ENCODE measurements around the gene SMC1B. TPM values are rescaled to one million over a fixed set of nuclear protein-coding genes. Genes with fewer than 3 reads are reported as not detected.

The SMC1B gene
- total RNA-seq, 2 donors from 2014 or later: not detected

DNA sequence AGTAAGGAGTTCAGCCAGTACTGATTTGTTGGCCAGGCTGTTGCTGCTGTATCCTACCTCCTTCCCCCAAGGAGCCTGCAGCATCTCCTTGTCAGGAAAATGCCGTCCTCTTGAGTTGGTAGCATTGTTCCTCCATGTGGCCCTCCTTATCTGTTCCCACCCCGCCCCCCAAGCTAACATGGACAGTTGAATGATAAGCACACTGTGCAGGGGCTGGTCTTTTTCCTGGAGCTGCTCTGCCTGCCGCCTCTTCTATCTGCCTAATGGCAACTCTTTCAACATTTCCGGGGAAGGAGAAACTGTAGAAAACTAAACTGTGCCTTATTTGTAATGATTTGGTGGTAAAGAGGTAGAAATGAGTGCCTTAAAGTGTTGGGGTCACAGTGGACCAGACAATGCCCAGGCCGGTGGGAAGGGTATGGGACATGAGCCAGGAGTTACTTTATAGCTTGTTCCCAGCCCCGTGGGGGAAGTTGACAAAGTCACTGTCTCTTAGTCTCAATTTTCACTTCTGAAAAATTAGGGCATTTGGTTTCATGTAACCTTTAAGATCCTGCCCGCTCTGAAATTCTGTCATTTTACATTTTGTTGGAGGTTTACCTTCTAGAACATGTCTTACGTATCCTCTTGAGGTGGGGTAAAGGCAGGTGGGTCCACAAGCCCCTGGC, 99.2 kb downstream of the SMC1B start:
- peak overlapping the region; percentile 2 for H3K27ac ChIP-seq

DNA sequence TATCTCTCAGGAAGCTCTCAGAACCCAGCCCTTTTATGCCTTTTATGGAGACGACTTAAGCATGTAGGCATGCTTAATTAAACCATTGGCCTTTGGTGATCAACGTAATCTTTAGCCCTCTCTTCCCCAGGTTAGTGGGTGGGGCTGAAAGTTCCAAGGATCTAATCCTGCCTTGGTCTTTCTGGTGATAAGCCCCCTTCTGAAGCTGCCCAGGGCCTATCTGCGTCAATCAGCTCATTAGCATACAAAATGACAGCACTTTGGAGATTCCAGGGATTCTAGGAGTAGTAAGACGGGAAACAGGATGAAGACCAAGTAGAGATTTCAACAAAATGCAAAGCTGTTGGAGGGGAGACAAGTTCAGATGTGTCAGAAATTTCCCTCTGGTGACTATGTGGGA, 100.5 kb downstream of the SMC1B start:
- Histone ChIP-seq H3K4me3 (no peak overlapping the region), H3K9me3 (no peaks in the 10 kb centered on the region), H3K27me3 (replicated peaks; ENCODE audit: insufficient read depth) (no peaks in the 10 kb centered on the region), H3K27ac (no peak overlapping the region), H3K4me1 (ENCODE audit: control insufficient read depth in 1 of 2, low read depth in 2 of 2) (peaks cover 9 to 64% of the 10 kb centered on the region in 2 donors), H3K36me3 (no peaks in the 10 kb centered on the region)
- DNase-seq (ENCODE audit: low spot score) (no peak), ATAC-seq (ENCODE audit: insufficient number of reproducible peaks, low FRiP score, low read depth) (no peak)
- TF ChIP-seq, protein P1, sequence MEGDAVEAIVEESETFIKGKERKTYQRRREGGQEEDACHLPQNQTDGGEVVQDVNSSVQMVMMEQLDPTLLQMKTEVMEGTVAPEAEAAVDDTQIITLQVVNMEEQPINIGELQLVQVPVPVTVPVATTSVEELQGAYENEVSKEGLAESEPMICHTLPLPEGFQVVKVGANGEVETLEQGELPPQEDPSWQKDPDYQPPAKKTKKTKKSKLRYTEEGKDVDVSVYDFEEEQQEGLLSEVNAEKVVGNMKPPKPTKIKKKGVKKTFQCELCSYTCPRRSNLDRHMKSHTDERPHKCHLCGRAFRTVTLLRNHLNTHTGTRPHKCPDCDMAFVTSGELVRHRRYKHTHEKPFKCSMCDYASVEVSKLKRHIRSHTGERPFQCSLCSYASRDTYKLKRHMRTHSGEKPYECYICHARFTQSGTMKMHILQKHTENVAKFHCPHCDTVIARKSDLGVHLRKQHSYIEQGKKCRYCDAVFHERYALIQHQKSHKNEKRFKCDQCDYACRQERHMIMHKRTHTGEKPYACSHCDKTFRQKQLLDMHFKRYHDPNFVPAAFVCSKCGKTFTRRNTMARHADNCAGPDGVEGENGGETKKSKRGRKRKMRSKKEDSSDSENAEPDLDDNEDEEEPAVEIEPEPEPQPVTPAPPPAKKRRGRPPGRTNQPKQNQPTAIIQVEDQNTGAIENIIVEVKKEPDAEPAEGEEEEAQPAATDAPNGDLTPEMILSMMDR (IDR thresholded peaks at IDR 0.05): no peak

More for the DNA sequence above, 99.2 kb downstream of the SMC1B start:
- DNase-seq (ENCODE audit: low spot score) (no peak), ATAC-seq (ENCODE audit: insufficient number of reproducible peaks, low FRiP score, low read depth) (no peak)
- Histone ChIP-seq H3K4me3 (no peak overlapping the region), H3K9me3 (no peaks in the 10 kb centered on the region), H3K27me3 (replicated peaks; ENCODE audit: insufficient read depth) (no peaks in the 10 kb centered on the region), H3K36me3 (no peaks in the 10 kb centered on the region), H3K4me1 (ENCODE audit: control insufficient read depth in 1 of 2, low read depth in 2 of 2) (peaks cover 17 to 74% of the 10 kb centered on the region in 2 donors)
- TF ChIP-seq, protein P1 (IDR thresholded peaks at IDR 0.05): no peak

DNA sequence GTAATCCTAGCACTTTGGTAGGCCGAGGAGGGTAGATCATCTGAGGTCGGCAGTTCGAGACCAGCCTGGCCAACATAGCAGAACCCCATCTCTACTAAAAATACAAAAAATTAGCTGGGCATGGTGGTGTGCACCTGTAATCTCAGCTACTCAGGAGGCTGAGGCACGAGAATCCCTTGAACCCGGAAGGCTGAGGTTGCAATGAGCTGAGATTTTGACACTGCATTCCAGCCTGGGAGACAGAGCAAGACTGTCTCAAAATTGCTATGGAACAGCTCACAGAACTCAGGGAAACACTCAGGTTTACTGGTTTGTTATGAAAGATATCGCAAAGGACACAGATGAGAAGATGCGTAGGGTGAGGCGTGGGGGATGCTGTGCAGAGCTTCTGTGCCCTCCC, 101.0 kb downstream of the SMC1B start:
- TF ChIP-seq, protein P1 (IDR thresholded peaks at IDR 0.05): no peak

DNA sequence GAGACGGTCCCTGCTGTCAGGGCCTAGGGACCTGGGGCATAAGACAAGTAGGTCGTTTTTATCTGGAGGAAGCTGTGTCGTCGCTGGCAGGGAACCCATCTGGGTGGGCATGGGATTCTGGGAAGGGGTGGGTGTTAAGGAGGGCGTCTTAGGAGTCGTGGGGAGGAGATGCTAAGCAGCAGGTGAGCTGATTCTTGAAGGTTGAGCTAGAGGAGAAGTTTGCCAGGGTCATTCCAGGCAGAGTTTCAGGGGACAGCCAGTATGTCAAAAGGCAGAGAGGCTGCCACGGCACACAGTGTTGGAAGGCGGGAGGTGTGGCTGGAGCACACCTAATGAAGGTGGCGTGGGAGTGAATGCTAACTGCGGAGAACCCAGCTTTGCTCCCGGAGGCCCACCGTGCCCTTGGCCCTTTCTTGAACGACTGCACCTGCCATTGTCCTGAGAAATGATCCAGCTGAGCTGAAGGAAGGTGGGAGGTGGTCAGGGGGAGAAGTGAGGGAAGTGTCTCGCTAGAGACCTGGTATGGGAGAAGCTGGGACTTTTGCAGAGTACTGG, 102.3 kb downstream of the SMC1B start:
- ATAC-seq (ENCODE audit: insufficient number of reproducible peaks, low FRiP score, low read depth): no peak
- TF ChIP-seq, protein P1 (IDR thresholded peaks at IDR 0.05): no peak
- H3K27me3 ChIP-seq (replicated peaks; ENCODE audit: insufficient read depth): no peaks in the 10 kb centered on the region
- DNase-seq (ENCODE audit: low spot score): no peak
- no peaks in the 10 kb centered on the region for H3K9me3 ChIP-seq
- peaks cover 6 to 46% of the 10 kb centered on the region in 2 donors for H3K4me1 ChIP-seq (ENCODE audit: control insufficient read depth in 1 of 2, low read depth in 2 of 2)
- H3K4me3 ChIP-seq: peak overlapping the region; percentile 91
- peak overlapping the region; percentile 70 to 75 for H3K27ac ChIP-seq
- H3K36me3 ChIP-seq: no peaks in the 10 kb centered on the region

More for the DNA sequence above, 101.0 kb downstream of the SMC1B start:
- Histone ChIP-seq H3K36me3 (no peaks in the 10 kb centered on the region), H3K4me3 (no peak overlapping the region), H3K27me3 (replicated peaks; ENCODE audit: insufficient read depth) (no peaks in the 10 kb centered on the region), H3K4me1 (ENCODE audit: control insufficient read depth in 1 of 2, low read depth in 2 of 2) (peaks cover 6 to 59% of the 10 kb centered on the region in 2 donors), H3K9me3 (no peaks in the 10 kb centered on the region), H3K27ac (no peak overlapping the region)
- no peak for DNase-seq (ENCODE audit: low spot score)
- no peak for ATAC-seq (ENCODE audit: insufficient number of reproducible peaks, low FRiP score, low read depth)

DNA sequence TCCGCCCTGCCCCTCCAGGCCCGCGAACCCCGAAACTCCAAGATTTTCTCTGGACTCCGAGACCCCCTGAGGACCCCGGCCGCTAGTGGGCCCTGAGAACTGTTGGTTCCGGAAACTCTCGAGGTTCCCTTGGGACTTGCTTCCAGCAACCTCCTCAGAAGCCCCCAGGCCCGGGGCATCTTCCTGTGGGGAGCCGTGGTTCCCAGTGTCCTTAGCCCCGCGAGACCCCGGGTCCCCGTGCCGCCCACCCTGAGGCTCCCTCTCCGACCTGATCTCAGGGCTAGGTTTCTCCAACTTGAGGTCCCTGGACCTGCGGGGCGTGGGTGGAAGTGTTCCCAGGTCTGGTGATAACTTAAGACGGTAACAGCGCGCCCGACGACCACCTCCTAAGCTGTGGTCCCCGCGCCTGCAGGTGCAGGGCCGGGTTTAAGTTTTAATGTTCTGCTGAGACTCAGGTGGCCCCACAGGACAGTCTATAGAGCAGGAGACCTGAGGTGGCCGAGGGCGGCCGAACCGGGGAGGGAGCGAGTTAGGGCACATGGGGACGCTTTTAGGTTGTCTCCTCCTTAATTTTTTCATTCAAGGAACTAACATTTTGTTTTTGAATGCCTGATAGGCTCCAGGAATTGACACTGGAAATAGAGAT, 102.9 kb downstream of the SMC1B start:
- DNase-seq (ENCODE audit: low spot score): no peak
- no peak for ATAC-seq (ENCODE audit: insufficient number of reproducible peaks, low FRiP score, low read depth)
- TF ChIP-seq, protein P1 (IDR thresholded peaks at IDR 0.05): no peak

More for the DNA sequence above, 102.9 kb downstream of the SMC1B start:
- Histone ChIP-seq H3K27ac (peak overlapping the region; percentile 70 to 75), H3K4me3 (peak overlapping the region; percentile 91), H3K9me3 (no peaks in the 10 kb centered on the region), H3K36me3 (no peaks in the 10 kb centered on the region), H3K4me1 (ENCODE audit: control insufficient read depth in 1 of 2, low read depth in 2 of 2) (peaks cover 6 to 44% of the 10 kb centered on the region in 2 donors), H3K27me3 (replicated peaks; ENCODE audit: insufficient read depth) (no peaks in the 10 kb centered on the region)

Measured in thoracic aorta (tissue), 2 donors.